Measurements from ENCODE around the gene KCTD3. TPM values are rescaled to one million over a fixed set of nuclear protein-coding genes. Genes with fewer than 3 reads are reported as not detected.

KCTD3 gene
- total and polyA plus RNA-seq, 10 of the 15 experiments (the other 5 are each of a cell fraction or from before 2014, with no cell fraction given), result 3.6 to 19.8 (median 10.7) TPM

DNA sequence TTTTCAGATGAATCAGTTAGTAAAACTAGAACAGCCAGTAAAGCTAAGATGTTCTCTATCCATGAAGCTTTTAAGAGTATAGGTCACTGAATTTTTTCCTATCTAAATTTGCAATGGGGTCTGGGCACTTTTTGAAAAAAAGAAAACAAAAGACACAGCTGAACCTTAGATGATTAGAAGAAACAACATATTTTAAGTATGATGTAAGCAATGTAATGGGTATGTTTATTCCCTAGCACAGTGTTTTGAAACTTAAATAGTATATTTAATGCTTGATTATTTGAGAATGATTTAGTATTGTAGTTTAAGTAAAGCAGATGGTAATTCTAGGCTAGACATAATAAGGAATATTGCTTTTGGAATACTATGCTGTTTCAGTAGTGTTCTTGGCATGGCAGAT, 36.2 kb downstream of the KCTD3 start:
- H3K9ac ChIP-seq (ENCODE audit: control insufficient read depth, insufficient read depth, low read length), result no peak overlapping the region
- H3K36me3 ChIP-seq (ENCODE audit: control insufficient read depth in 2 of 2, insufficient read depth in 2 of 2, low read length in 1 of 2), result peaks cover 0 to 3% of the 10 kb centered on the region in 2 experiments; a peak in 2 of 4 replicates
- no peak overlapping the region for H3K4me3 ChIP-seq
- in situ Hi-C loops (cut with MboI), result no loop called here
- no TSS peak for BruUV-seq (replicated peaks)
- SMC1A ChIA-PET (ENCODE audit: uncharacterized antibody, unreplicated experiment), result interaction anchor here (1.4 to 2.4 kb wide), 2 partner anchors 12 to 25 kb away, joined by 3 to 13 read pairs; no protein-coding TSS in a partner anchor
- RAD21 ChIA-PET (ENCODE audit: unreplicated experiment), result interaction anchor here (0.6 to 1.8 kb wide), 4 partner anchors 13 to 183 kb away, joined by 3 to 4 read pairs (median 4); partner anchors contain the start of gene KCTD3
- POLR2A ChIA-PET, result interaction anchor here (0.6 kb wide), 1 partner anchor 32 kb away, joined by 3 read pairs; no protein-coding TSS in a partner anchor
- peaks cover under 1% of the 10 kb centered on the region; the same call in 1 of the 2 replicates for H3K4me1 ChIP-seq (ENCODE audit: control insufficient read depth, insufficient read depth, low read length)
- no peak for DNase-seq (ENCODE audit: low read depth, low spot score)
- no peak overlapping the region for H3K27ac ChIP-seq (ENCODE audit: control insufficient read depth, insufficient read depth)
- H4K20me1 ChIP-seq (ENCODE audit: control insufficient read depth, insufficient read depth), result no peaks in the 10 kb centered on the region
- intact Hi-C loops (cut with micrococcal nuclease; ENCODE audit: unreplicated experiment), result no loop called here
- no peaks in the 10 kb centered on the region for H3K9me3 ChIP-seq (replicated peaks; ENCODE audit: control insufficient read depth, insufficient read depth, low read length)
- CTCF ChIA-PET, result interaction anchor here (0.7 to 2.0 kb wide), 4 partner anchors 9 to 665 kb away, joined by 3 to 5 read pairs (median 4); no protein-coding TSS in a partner anchor
- H3K4me2 ChIP-seq (ENCODE audit: control insufficient read depth, insufficient read depth), result no peak overlapping the region
- FAIRE-seq, result no peak
- no peak for ATAC-seq
- H2AFZ ChIP-seq (ENCODE audit: control insufficient read depth, low read depth, low read length), result no peak overlapping the region
- H3K27me3 ChIP-seq (replicated peaks in 1 of 2; ENCODE audit: control insufficient read depth in 2 of 2, insufficient read depth in 2 of 2, low read length in 1 of 2), result no peaks in the 10 kb centered on the region
- no peaks in the 10 kb centered on the region for H3K79me2 ChIP-seq (ENCODE audit: control insufficient read depth, insufficient read depth, low read length)
- no peak for TF ChIP-seq POLR2AphosphoS5 (IDR thresholded peaks at IDR 0.05; ENCODE audit: low read length)
- no peak for TF ChIP-seq POLR2AphosphoS2 (IDR thresholded peaks at IDR 0.05; ENCODE audit: low read depth, low read length)
- TF ChIP-seq, protein P1, sequence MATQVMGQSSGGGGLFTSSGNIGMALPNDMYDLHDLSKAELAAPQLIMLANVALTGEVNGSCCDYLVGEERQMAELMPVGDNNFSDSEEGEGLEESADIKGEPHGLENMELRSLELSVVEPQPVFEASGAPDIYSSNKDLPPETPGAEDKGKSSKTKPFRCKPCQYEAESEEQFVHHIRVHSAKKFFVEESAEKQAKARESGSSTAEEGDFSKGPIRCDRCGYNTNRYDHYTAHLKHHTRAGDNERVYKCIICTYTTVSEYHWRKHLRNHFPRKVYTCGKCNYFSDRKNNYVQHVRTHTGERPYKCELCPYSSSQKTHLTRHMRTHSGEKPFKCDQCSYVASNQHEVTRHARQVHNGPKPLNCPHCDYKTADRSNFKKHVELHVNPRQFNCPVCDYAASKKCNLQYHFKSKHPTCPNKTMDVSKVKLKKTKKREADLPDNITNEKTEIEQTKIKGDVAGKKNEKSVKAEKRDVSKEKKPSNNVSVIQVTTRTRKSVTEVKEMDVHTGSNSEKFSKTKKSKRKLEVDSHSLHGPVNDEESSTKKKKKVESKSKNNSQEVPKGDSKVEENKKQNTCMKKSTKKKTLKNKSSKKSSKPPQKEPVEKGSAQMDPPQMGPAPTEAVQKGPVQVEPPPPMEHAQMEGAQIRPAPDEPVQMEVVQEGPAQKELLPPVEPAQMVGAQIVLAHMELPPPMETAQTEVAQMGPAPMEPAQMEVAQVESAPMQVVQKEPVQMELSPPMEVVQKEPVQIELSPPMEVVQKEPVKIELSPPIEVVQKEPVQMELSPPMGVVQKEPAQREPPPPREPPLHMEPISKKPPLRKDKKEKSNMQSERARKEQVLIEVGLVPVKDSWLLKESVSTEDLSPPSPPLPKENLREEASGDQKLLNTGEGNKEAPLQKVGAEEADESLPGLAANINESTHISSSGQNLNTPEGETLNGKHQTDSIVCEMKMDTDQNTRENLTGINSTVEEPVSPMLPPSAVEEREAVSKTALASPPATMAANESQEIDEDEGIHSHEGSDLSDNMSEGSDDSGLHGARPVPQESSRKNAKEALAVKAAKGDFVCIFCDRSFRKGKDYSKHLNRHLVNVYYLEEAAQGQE (IDR thresholded peaks at IDR 0.05; ENCODE audit: low read depth, low read length), result no peak
- TF ChIP-seq MTA2 (IDR thresholded peaks at IDR 0.05; ENCODE audit: low read depth), result no peak
- no peak for TF ChIP-seq SRF (IDR thresholded peaks at IDR 0.05; ENCODE audit: low read depth in 2 of 2, low read length in 2 of 2)
- TF ChIP-seq RAD51 (IDR thresholded peaks at IDR 0.05), result no peak
- no peak for TF ChIP-seq MEF2B (IDR thresholded peaks at IDR 0.05; ENCODE audit: partially characterized antibody, poor library complexity, severe bottlenecking)
- TF ChIP-seq, protein P2, sequence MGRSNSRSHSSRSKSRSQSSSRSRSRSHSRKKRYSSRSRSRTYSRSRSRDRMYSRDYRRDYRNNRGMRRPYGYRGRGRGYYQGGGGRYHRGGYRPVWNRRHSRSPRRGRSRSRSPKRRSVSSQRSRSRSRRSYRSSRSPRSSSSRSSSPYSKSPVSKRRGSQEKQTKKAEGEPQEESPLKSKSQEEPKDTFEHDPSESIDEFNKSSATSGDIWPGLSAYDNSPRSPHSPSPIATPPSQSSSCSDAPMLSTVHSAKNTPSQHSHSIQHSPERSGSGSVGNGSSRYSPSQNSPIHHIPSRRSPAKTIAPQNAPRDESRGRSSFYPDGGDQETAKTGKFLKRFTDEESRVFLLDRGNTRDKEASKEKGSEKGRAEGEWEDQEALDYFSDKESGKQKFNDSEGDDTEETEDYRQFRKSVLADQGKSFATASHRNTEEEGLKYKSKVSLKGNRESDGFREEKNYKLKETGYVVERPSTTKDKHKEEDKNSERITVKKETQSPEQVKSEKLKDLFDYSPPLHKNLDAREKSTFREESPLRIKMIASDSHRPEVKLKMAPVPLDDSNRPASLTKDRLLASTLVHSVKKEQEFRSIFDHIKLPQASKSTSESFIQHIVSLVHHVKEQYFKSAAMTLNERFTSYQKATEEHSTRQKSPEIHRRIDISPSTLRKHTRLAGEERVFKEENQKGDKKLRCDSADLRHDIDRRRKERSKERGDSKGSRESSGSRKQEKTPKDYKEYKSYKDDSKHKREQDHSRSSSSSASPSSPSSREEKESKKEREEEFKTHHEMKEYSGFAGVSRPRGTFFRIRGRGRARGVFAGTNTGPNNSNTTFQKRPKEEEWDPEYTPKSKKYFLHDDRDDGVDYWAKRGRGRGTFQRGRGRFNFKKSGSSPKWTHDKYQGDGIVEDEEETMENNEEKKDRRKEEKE (IDR thresholded peaks at IDR 0.05), result no peak
- TF ChIP-seq RB1 (IDR thresholded peaks at IDR 0.05; ENCODE audit: borderline replicate concordance), result no peak
- TF ChIP-seq ETV6 (conservative IDR thresholded peaks at IDR 0.05 in 1 of 2, IDR thresholded peaks at IDR 0.05 in 1 of 2; ENCODE audit: borderline replicate concordance in 1 of 2, low read depth in 1 of 2), result no peak
- no peak for TF ChIP-seq BHLHE40 (IDR thresholded peaks at IDR 0.05; ENCODE audit: borderline replicate concordance in 1 of 2, low read depth in 2 of 2, low read length in 1 of 2)
- TF ChIP-seq ZZZ3 (IDR thresholded peaks at IDR 0.05; ENCODE audit: control insufficient read depth, insufficient read length, low read depth), result no peak
- no peak for TF ChIP-seq SMAD5 (IDR thresholded peaks at IDR 0.05; ENCODE audit: low read depth)
- TF ChIP-seq NBN (IDR thresholded peaks at IDR 0.05), result no peak
- no peak for TF ChIP-seq TCF7 (IDR thresholded peaks at IDR 0.05; ENCODE audit: borderline replicate concordance)
- no peak for TF ChIP-seq ZSCAN29 (IDR thresholded peaks at IDR 0.05)
